KG1 (cell line): Measurements from ENCODE around the gene MGAT4C.
"Not testable (repeated sequence)": the region's sequence is repeated elsewhere in the genome, so short reads cannot be mapped to it uniquely, and the experiment has no call there.

Experiments
- DNase-seq: peaks from one replicate; lab custom pipeline; 2025; lab: John Stamatoyannopoulos, UW

The MGAT4C gene

GRCh38 chr12:86256163-86256562 is at the start of gene MGAT4C:
Gene MGAT4C, minus strand, starts transcription at chr12:86256391.
- DNase-seq, result no peak

DNA sequence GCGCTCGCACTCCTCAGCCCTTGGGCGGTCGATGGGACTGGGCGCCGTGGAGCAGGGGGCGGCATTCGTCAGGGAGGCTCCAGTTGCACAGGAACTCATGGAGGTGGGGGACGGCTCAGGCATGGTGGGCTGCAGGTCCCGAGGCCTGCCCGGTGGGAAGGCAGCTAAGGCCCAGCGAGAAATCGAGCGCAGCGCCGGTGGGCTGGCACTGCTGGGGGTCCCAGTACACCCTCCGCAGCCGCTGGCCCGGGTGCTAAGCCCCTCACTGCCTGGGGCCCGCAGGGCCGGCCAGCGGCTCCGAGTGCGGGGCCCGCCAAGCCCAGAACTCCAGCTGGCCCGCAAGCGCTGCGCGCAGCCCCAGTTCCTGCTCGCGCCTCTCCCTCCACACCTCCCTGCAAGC is 40.2 kb upstream of the MGAT4C start:
- not testable (repeated sequence) for DNase-seq

DNA sequence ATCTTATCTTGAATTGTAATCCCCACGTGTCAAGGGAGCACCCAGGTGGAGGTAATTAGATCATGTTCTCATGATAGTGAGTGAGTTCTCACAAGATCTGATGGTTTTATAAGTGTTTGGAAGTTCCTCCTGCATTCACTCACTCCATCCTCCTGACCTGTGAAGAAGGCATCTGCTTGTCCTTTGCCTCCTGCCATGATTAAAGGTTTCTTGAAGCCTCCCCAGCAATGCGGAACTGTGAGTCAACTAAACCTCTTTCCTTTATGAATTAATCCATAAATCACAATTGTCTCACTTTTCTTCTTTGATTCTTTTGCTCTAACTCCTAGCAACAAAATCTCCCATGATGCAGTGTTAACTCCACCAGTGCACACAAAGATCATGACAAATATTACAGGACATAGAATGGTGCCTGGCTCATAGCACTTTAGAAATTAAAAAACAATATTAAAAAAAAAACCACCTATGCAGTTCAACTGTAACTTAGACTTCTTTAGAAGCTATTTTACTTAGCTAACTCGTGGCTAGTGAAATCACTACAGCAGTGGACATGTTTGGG is 37.6 kb upstream of the MGAT4C start:
- DNase-seq, result no peak

- DNase-seq, result no peak
Measured at GRCh38 chr12:86292480-86292879, 36.3 kb upstream of the MGAT4C start.

DNA sequence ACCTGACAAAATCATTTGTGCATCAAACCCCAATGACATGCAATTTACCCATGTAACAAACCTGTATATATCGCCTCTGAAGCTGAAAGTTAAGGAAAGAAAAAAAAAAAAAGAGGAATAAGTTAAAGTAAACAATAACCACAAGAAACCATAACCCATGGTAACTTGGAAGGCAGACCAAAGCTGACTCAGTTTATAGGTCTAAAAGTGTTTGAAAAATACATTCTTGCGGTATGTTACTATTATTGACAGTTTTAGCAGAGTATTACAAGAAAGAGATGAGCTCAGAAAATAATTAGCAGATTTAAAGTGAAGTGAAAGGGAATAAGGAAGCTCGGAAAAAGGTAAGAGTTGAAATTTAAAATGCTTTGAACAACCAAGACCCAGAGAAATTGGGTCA is 34.4 kb upstream of the MGAT4C start:
- no peak for DNase-seq

- DNase-seq, result no peak
Measured at GRCh38 chr12:86286119-86286518, 29.9 kb upstream of the MGAT4C start.

DNA sequence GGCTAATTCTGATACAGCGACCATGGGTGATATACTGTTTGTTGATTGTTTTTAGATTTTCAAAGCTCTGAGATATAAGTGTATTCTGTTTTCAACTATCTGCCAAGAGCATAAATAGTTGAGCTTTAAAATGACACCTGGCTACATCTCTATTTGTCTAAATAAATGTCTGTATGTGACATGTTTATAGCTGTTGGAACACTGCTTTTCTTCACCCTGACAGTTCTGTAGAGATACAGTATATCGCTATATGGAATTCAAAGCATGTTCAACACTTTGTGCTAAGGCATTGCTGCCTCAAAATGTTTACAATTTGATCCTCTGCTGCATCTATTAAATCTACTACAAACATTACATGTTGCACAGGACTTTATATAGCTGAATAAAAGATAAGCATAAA is 27.4 kb upstream of the MGAT4C start:
- DNase-seq, result no peak

DNA sequence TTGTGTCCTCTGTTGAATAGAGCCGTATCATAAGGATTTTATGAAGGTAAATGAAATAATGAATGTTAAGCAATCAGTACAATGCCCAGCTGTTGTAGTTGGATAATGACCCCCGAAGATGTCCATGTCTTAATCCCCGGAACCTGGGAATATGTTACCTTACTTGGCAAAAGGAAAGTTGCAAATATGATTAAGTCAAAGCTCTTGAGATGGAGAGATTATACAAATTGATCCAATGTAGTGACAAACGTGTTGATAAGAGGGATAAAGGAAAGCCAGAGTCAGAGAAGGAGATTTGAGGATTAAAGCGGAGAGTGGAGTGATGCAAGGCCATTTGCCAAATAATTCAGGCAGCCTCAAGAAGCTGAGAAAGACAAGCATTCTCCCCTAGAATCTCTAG is 19.2 kb upstream of the MGAT4C start:
- no peak for DNase-seq

GRCh38 chr12:86265329-86265695 is 9.1 kb upstream of the MGAT4C start:
- DNase-seq, result no peak

GRCh38 chr12:86264451-86265328 is 8.5 kb upstream of the MGAT4C start:
- no peak for DNase-seq

DNA sequence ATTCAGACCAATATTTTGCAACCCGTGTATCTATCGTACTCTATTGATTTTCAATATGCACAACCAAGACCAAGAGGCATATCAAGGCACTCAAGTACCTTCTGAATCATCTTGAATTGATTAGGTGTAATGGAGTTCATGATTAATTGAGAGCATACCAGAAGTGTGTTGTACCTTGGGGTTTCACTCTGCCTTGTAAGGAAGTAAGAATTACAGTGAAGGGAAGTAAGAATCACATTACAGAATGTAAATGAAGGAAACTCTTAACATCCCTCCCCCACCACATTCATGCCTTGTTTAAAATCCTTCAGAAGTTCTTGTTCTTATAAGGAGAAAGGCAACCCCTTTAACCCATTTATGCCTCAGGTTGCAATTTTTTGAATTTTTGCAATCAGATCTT is 5.4 kb upstream of the MGAT4C start:
- no peak for DNase-seq

- no peak for DNase-seq
Measured at GRCh38 chr12:86261142-86261541, 5.0 kb upstream of the MGAT4C start.

GRCh38 chr12:86260183-86260582 is 4.0 kb upstream of the MGAT4C start:
- DNase-seq, result no peak

DNA sequence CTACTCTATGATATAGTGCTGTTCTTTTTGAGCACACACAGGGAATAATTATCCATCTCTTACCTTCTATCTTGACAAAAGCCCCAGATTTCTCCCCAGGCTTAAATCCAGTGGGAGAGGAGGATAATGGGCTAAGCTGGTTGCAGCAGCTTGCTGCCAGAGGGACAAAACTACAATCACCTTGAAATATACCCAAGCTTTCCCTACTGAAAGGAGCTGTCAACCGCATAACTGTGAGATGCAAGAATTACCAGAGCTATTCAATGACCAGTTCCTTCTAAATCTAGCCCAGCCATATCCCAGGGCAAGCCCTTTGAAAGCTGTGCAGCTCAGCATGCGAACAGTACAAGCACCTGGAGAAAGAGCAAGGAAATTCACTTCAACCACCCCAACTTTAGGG is 943 bp upstream of the MGAT4C start:
- no peak for DNase-seq

DNA sequence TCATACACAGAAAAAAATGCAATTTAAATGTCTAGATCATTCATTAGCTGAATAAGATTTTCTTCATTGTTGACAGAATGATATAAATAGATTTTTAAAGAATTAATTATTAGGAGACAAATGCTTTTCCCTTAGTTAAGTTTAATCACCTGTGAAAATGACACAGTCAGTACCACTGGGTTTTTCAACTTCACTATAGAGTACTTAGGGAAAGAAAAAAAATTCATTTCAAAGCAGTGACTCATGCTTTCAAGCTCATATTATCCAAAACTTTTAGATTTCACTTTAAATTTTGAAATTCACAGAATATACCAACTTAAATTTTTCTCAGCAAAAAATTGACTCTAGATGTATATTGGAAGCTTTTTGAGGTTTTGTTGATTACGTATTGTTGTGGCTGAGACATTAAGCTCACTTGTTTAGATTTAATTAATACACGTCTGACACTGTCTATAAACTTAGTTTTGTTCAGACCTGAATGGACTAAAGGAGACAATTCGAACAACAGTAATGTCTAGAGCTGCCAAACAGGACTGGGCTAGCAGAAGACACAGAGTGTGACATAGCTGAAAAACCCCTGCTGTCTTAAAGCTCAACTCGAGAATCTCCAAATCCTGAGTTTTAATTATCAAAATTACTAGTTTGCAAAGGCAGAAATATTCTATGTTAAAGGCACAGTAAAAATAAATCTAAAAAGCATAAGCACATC is 1.6 kb downstream of the MGAT4C start:
- DNase-seq, result no peak

GRCh38 chr12:86249851-86250250 is 6.3 kb downstream of the MGAT4C start:
- no peak for DNase-seq

DNA sequence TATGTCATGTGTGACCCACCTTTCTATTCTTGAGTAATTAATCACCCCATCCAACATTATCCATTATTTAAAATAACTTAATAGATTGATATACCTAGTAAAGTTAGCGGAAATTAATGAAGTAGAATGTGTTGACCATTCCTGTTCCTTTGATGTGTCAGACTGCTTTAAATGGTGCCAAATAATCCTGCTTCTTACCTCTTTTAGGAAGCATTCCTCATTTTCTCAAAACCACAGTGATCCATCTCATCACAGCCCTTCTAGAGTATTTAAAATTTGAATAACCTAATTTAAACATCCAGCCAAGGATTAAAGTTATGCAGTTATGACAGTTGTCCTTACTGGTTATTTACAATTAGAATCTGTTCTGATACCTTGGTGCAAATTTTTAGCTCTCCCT is 6.9 kb downstream of the MGAT4C start:
- no peak for DNase-seq

- no peak for DNase-seq
Measured at GRCh38 chr12:86247871-86248270, 8.3 kb downstream of the MGAT4C start.

DNA sequence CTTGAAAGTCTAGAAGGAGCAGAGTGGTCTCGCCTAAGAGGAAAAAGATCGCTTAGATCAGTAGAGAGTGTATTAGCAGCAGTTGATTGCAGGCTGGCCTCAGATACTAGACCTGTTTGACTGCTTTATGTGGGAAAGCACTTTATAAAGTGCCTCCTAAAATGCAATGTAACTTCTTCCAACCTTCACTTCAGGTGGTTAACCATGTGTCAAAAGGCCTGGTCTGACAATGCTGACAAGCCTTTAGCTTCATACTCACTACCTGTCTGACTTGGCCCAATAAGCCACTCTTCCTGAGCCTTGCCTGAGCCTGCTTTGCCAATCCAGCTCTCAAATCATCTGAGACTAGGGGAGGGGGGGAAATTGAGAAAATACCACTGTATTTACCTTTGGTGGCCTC is 14.6 kb downstream of the MGAT4C start:
- DNase-seq, result no peak

- no peak for DNase-seq
Measured at GRCh38 chr12:86234316-86234855, 21.8 kb downstream of the MGAT4C start.

- DNase-seq, result no peak
Measured at GRCh38 chr12:86233126-86233525, 23.1 kb downstream of the MGAT4C start.

- DNase-seq, result no peak
Measured at GRCh38 chr12:86230516-86231146, 25.6 kb downstream of the MGAT4C start.
